ENCODE measurements around the gene ELAPOR2. TPM values are rescaled to one million over a fixed set of nuclear protein-coding genes. Genes with fewer than 3 reads are reported as not detected.
A peak's percentile ranks its signal among the peaks of the same experiment; 100 is the strongest.

ELAPOR2 gene
- total and polyA plus RNA-seq, 2 of the 13 experiments (the other 11 are each of a cell fraction or from before 2014, with no cell fraction given): 7.8 to 8.4 TPM

GRCh38 chr7:87059525-87060287, at the start of gene ELAPOR2 (continued):
- TF ChIP-seq ZFP91 (CRISPR knock-in tag; IDR thresholded peaks at IDR 0.05; ENCODE audit: borderline replicate concordance) (no peak), PAWR (CRISPR knock-in tag; IDR thresholded peaks at IDR 0.05; ENCODE audit: borderline replicate concordance) (no peak), NRL (CRISPR knock-in tag; IDR thresholded peaks at IDR 0.05; ENCODE audit: borderline replicate concordance) (no peak), HOXA7 (CRISPR knock-in tag; IDR thresholded peaks at IDR 0.05) (no peak), HMGXB4 (CRISPR knock-in tag; IDR thresholded peaks at IDR 0.05; ENCODE audit: borderline replicate concordance in 1 of 2, low read depth in 1 of 2) (0 out of 4 replicates have a peak, but pooled peaks of 1 of the 2 experiments have one; percentile 38), HOMEZ (CRISPR knock-in tag; IDR thresholded peaks at IDR 0.05; ENCODE audit: low read depth) (no peak), TIGD3 (CRISPR knock-in tag; IDR thresholded peaks at IDR 0.05; ENCODE audit: borderline replicate concordance) (no peak), ZNF615 (CRISPR knock-in tag; IDR thresholded peaks at IDR 0.05; ENCODE audit: borderline replicate concordance) (no peak), FOXA1 (IDR thresholded peaks at IDR 0.05) (no peak), FOXA1 (CRISPR knock-in tag; IDR thresholded peaks at IDR 0.05) (peak; percentile 22; the same call in 1 of the 2 replicates), UBTF (CRISPR knock-in tag; IDR thresholded peaks at IDR 0.05) (peak; percentile 74; the same call in 1 of the 2 replicates), ZNF333 (CRISPR knock-in tag; IDR thresholded peaks at IDR 0.05; ENCODE audit: borderline replicate concordance) (no peak), MTA1 (CRISPR knock-in tag; IDR thresholded peaks at IDR 0.05; ENCODE audit: borderline replicate concordance) (no peak), ZFP62 (CRISPR knock-in tag; IDR thresholded peaks at IDR 0.05) (no peak), SNAPC5 (CRISPR knock-in tag; IDR thresholded peaks at IDR 0.05; ENCODE audit: borderline replicate concordance) (no peak), NFYB (CRISPR knock-in tag; IDR thresholded peaks at IDR 0.05) (no peak), MAZ (IDR thresholded peaks at IDR 0.05; ENCODE audit: borderline replicate concordance, low read depth, low read length) (0 out of 2 replicates have a peak, but pooled peaks have one; percentile 39), MAZ (CRISPR knock-in tag; IDR thresholded peaks at IDR 0.05; ENCODE audit: low read depth) (no peak), KDM1A (CRISPR knock-in tag; IDR thresholded peaks at IDR 0.05) (no peak), ZNF331 (CRISPR knock-in tag; IDR thresholded peaks at IDR 0.05) (no peak)

All from HepG2 (cell line).